Activated naive CD4-positive, alpha-beta T cell treated with anti-CD3 and anti-CD28 coated beads, Interleukin-2, amount 10 ng/mL, durations not matched to agents 7 days and 5 days (primary cell): Measurements from ENCODE around the gene CHL1.

ENCODE experiments used
- CTCF ChIA-PET: fragments of 350-600 bp; sonication (Branson Sonifier 250); formaldehyde crosslinking; loops from one replicate; lab custom pipeline; 2021; ENCODE audit warnings: antibody characterized with exemption; lab: Charles Lee
- DNase-seq: peaks from one replicate; pipeline ENCODE4 v3.0.0-alpha.2; 2020
- H3K27ac Mint-ChIP-seq: one replicate; pipeline ENCODE4 v1.8.0; 2021; ENCODE audit warnings: mild to moderate bottlenecking, moderate library complexity, mixed read lengths
- H3K27me3 Mint-ChIP-seq: one replicate; pipeline ENCODE4 v1.8.0; 2021; ENCODE audit warnings: mild to moderate bottlenecking, mixed read lengths
- H3K36me3 Mint-ChIP-seq: one replicate; pipeline ENCODE4 v1.8.0; 2021; ENCODE audit warnings: mixed read lengths
- H3K4me1 Mint-ChIP-seq: one replicate; pipeline ENCODE4 v1.8.0; 2021; ENCODE audit warnings: mixed read lengths
- H3K4me3 Mint-ChIP-seq: one replicate; pipeline ENCODE4 v1.8.0; 2021; ENCODE audit warnings: mild to moderate bottlenecking, moderate library complexity, mixed read lengths
- H3K9me3 Mint-ChIP-seq: one replicate; pipeline ENCODE4 v1.8.0; 2021; ENCODE audit warnings: mixed read lengths

Gene CHL1

GRCh38 chr3:248864-249520 lies 52.4 kb downstream of the CHL1 start:
- Mint-ChIP-seq H3K4me1 (no peaks in the 10 kb centered on the region), H3K27me3 (no peaks in the 10 kb centered on the region), H3K9me3 (no peaks in the 10 kb centered on the region), H3K27ac (no peak overlapping the region), H3K36me3 (no peaks in the 10 kb centered on the region), H3K4me3 (no peak overlapping the region)
- CTCF ChIA-PET = no interaction called here
- no peak for DNase-seq

GRCh38 chr3:249587-250262 lies 53.2 kb downstream of the CHL1 start:
- no peaks in the 10 kb centered on the region for H3K27me3 Mint-ChIP-seq
- no peak for DNase-seq
- no peaks in the 10 kb centered on the region for H3K9me3 Mint-ChIP-seq
- H3K4me1 Mint-ChIP-seq = no peaks in the 10 kb centered on the region
- no peak overlapping the region for H3K4me3 Mint-ChIP-seq
- CTCF ChIA-PET = no interaction called here
- no peak overlapping the region for H3K27ac Mint-ChIP-seq
- H3K36me3 Mint-ChIP-seq = no peaks in the 10 kb centered on the region

DNA sequence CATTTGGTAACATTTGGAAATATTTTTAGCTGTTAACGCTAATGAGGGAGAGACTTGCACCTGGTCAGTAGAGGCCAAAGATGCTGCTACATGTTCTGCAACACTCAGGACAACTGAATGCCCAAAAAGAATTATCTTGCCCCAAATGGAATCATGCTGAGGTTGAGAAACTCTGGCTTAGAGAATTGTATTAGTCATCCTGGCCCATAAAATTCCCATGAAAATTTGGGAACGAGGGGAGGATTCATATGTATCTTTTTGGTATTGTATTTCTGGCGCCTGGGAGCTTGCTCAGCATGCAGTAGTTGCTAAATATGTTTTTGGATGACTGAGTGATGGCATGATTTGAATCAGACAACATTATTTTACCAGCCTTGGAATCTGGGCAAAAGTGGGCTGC lies 59.9 kb downstream of the CHL1 start:
- Mint-ChIP-seq H3K9me3 (no peaks in the 10 kb centered on the region), H3K36me3 (no peaks in the 10 kb centered on the region), H3K27me3 (no peaks in the 10 kb centered on the region), H3K27ac (no peak overlapping the region), H3K4me3 (no peak overlapping the region), H3K4me1 (no peaks in the 10 kb centered on the region)
- DNase-seq = no peak
- CTCF ChIA-PET = no interaction called here

DNA sequence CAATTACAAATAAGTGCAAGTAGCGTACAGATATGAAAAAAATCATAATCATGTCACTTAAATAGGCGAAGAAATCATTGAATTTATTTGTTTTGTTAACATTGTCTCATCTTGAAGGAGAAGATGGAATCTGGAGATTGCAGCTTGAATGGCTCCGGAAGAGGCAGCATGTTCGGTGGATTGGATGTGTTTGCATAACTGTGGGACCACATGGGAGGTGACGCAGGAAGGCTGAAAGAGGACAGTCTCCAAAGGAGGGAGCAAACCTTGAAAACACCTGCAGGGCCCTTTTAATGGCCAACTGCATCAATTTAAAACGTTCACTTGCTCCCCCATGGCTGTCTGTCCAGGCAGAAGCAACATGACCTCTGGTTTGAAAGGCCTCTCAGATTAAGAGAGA lies 61.3 kb downstream of the CHL1 start:
- Mint-ChIP-seq H3K4me1 (no peaks in the 10 kb centered on the region), H3K27ac (no peak overlapping the region), H3K4me3 (no peak overlapping the region), H3K27me3 (no peaks in the 10 kb centered on the region), H3K9me3 (no peaks in the 10 kb centered on the region), H3K36me3 (no peaks in the 10 kb centered on the region)
- CTCF ChIA-PET = no interaction called here
- DNase-seq = no peak

DNA sequence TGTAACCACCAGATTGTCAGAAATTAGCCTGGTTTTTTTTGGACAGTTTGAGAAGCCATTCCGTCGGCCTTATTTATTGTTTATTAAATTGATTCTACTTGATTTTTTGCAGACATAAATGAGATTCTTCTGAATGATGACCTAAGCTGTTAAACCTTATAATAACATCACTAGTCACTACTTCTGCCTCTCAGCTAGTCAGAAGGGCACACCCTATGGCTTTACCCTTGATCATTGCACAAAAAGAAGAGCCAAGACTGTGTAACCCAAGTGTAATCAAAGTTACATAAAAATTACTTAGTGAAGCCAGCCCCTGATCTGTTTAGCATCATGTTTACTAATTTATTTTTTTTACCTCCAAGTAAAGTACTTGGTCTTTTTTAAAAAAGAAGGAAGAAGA lies 64.3 kb downstream of the CHL1 start:
- no peak overlapping the region for H3K4me3 Mint-ChIP-seq

GRCh38 chr3:263393-263792 lies 66.8 kb downstream of the CHL1 start:
- CTCF ChIA-PET = no interaction called here
- no peaks in the 10 kb centered on the region for H3K9me3 Mint-ChIP-seq
- DNase-seq = no peak
- no peak overlapping the region for H3K27ac Mint-ChIP-seq
- no peaks in the 10 kb centered on the region for H3K4me1 Mint-ChIP-seq
- H3K4me3 Mint-ChIP-seq = no peak overlapping the region
- H3K36me3 Mint-ChIP-seq = no peaks in the 10 kb centered on the region
- H3K27me3 Mint-ChIP-seq = no peaks in the 10 kb centered on the region

More for the DNA sequence above, 64.3 kb downstream of the CHL1 start:
- Mint-ChIP-seq H3K36me3 (no peaks in the 10 kb centered on the region), H3K27me3 (no peaks in the 10 kb centered on the region), H3K27ac (no peak overlapping the region), H3K4me1 (no peaks in the 10 kb centered on the region), H3K9me3 (no peaks in the 10 kb centered on the region)
- no peak for DNase-seq
- CTCF ChIA-PET = no interaction called here

DNA sequence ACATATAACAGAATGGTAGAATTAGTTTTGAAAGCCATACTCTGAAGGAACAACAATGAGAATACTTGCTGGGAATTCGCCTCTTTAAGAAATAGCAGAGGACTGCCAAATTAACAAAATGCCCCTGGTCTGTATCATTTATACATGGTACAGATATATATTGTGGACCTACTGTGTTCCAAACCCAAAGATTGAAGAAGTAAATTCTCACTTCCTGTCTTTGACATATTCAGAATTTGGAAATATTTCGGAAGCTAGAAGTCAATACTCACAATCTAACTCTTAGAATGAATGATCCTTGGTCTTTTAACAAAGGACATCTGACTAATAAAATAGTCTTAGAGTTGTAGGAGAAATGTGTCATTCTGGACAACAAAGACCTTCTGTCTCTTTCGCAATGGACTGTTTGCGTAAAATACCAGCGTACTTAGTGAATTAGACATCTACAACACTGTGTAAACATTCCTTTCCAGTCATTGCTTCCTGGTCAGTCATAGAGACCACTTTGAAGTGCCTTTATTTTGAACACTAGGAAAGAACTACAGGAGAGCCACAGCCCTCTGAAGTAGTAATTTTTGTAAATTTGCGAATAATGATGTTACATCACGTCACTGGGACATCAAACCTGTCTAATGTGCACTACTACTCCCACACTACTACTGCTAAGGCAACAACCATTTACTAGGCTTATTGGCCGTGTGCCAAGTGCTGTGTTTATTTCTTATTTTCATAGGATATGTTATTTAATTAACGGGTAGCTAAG lies 68.0 kb downstream of the CHL1 start:
- DNase-seq = no peak

DNA sequence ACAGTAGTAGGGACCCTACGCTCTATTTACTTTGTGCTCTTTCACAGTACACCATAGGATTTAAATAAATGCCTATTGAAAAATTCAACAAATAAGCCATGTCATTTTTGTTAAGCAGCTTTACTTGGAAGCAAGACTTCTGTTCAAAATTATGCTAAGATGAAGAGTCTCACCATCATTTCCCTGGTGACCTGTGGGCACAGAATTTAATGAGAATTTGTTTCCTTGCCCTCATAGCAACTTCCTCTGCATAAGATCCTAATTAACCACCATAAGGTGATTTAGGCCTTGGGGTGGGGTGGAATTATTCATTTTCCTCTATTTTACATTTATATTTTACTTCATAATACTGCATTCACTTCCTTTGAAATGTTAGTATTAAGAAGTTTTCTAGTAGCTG lies 70.5 kb downstream of the CHL1 start:
- no peak overlapping the region for H3K4me3 Mint-ChIP-seq
- no peak for DNase-seq
- CTCF ChIA-PET = no interaction called here

More for the DNA sequence above, 68.0 kb downstream of the CHL1 start:
- Mint-ChIP-seq H3K27ac (no peak overlapping the region), H3K36me3 (no peaks in the 10 kb centered on the region), H3K27me3 (no peaks in the 10 kb centered on the region), H3K4me1 (no peaks in the 10 kb centered on the region), H3K9me3 (peaks cover 6% of the 10 kb centered on the region), H3K4me3 (no peak overlapping the region)
- CTCF ChIA-PET = no interaction called here

DNA sequence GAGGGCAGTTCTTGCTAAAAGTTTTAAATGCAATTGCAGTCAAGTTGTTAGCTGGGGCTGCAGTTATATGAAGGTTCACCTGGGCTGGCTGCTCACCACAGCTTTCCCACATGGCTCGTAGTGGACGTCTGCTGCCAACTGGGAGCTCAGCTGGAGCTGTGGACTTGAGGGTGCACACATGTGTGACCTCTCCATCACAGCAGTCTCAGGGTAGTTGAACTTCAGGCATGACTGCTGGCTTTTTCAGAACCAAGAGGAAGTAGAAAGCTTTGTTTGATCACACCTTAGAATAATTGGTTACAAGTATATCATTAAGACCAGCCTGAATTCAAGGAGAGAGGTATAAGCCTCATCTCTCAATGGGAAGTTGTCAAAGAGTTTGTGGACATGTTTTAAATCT lies 74.1 kb downstream of the CHL1 start:
- no peak for DNase-seq
- Mint-ChIP-seq H3K9me3 (peaks cover 9% of the 10 kb centered on the region), H3K36me3 (no peaks in the 10 kb centered on the region), H3K4me1 (no peaks in the 10 kb centered on the region), H3K27ac (no peak overlapping the region), H3K27me3 (no peaks in the 10 kb centered on the region), H3K4me3 (no peak overlapping the region)
- CTCF ChIA-PET = no interaction called here

More for the DNA sequence above, 70.5 kb downstream of the CHL1 start:
- H3K36me3 Mint-ChIP-seq = no peaks in the 10 kb centered on the region
- H3K4me1 Mint-ChIP-seq = no peaks in the 10 kb centered on the region
- H3K27ac Mint-ChIP-seq = no peak overlapping the region
- no peaks in the 10 kb centered on the region for H3K27me3 Mint-ChIP-seq
- peaks cover 6% of the 10 kb centered on the region for H3K9me3 Mint-ChIP-seq

- no peak overlapping the region for H3K27ac Mint-ChIP-seq
- peaks cover 3% of the 10 kb centered on the region for H3K9me3 Mint-ChIP-seq
- no peak for DNase-seq
- no peaks in the 10 kb centered on the region for H3K27me3 Mint-ChIP-seq
- H3K4me1 Mint-ChIP-seq = no peaks in the 10 kb centered on the region
- H3K36me3 Mint-ChIP-seq = no peaks in the 10 kb centered on the region
- no peak overlapping the region for H3K4me3 Mint-ChIP-seq
- CTCF ChIA-PET = no interaction called here
Measured at GRCh38 chr3:274927-275326, 78.4 kb downstream of the CHL1 start.

DNA sequence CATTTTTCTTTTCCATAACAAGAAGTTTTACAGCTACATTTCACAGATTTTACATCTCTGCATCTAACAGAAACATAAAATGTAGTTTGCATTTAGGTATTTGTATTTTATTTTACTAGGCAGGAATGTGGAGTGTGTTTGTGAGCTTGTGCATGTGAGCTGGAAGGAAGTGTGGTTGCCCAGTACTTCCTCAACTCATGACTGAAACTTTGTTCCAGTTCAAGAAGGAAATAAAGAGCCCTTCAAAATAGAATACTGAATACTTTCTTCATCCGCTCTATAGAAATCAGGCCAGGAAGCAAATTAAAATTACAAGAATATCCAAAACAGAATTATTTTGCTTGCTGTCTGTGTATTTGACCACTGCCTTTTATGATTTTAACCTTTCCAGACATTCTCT lies 81.3 kb downstream of the CHL1 start:
- CTCF ChIA-PET = no interaction called here

DNA sequence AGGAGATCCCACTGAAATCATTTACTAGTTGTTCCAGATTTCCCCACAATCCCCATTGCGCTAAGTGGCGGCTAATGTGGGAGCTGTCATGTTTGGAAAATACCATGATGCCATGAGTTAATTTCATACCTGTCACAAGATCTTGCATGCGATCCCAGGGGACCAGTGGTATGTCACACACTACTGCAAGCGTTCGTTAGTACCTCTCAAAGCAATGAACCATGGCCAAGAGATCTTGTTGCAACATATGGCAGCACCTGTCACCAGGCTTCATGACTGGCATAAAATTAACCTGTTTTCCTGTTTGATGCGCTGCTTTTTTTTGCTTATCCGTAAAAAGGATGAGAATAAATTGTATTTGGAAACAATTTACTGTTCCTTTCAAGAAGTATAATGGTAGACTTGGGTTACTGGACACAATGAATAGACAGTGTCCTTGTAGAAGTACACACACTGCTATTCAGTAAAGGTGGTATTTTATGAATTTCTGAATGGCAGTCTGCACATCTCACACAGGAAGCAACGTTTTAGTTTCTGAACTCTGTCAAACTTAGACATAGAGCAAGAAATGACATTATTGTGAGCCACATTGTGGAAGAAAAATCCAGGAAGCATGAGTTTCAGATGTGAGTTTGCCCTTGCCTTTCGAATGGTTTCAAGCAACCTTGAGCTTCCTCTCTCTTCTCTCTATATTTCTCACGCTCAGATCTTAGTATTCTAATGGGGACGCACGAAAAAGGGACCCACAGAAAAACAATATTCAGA lies 81.9 kb downstream of the CHL1 start:
- H3K4me1 Mint-ChIP-seq = no peaks in the 10 kb centered on the region

More for the DNA sequence above, 81.3 kb downstream of the CHL1 start:
- H3K27ac Mint-ChIP-seq = no peak overlapping the region
- DNase-seq = no peak
- no peak overlapping the region for H3K4me3 Mint-ChIP-seq
- H3K9me3 Mint-ChIP-seq = peaks cover 3% of the 10 kb centered on the region
- H3K36me3 Mint-ChIP-seq = no peaks in the 10 kb centered on the region
- H3K27me3 Mint-ChIP-seq = no peaks in the 10 kb centered on the region
- H3K4me1 Mint-ChIP-seq = no peaks in the 10 kb centered on the region

DNA sequence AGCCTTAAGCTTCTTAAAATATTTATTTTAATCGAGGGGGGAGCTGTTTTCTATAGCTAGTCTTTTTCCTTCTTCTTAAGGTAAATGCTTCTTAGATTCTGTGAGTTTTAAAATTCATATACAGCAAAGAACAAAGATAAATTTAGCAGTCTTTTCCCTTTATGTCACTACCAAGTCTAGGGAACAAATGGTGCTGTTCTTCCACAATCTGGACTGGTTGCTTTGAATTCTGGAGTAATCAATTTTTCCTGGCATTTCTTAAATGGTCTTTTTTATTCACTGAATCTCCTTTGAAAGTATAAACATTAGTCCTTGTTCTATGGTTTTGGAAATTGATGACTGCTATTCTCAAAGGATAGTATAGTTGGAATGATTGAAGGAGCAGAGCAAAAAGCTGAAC lies 82.8 kb downstream of the CHL1 start:
- CTCF ChIA-PET = no interaction called here
- H3K36me3 Mint-ChIP-seq = no peaks in the 10 kb centered on the region
- H3K4me3 Mint-ChIP-seq = no peak overlapping the region
- H3K9me3 Mint-ChIP-seq = no peaks in the 10 kb centered on the region
- no peak overlapping the region for H3K27ac Mint-ChIP-seq
- DNase-seq = no peak
- H3K4me1 Mint-ChIP-seq = no peaks in the 10 kb centered on the region
- no peaks in the 10 kb centered on the region for H3K27me3 Mint-ChIP-seq

More for the DNA sequence above, 81.9 kb downstream of the CHL1 start:
- CTCF ChIA-PET = no interaction called here
- no peak overlapping the region for H3K27ac Mint-ChIP-seq
- no peak for DNase-seq
- peaks cover 3% of the 10 kb centered on the region for H3K9me3 Mint-ChIP-seq
- H3K36me3 Mint-ChIP-seq = no peaks in the 10 kb centered on the region
- H3K27me3 Mint-ChIP-seq = no peaks in the 10 kb centered on the region
- no peak overlapping the region for H3K4me3 Mint-ChIP-seq

- Mint-ChIP-seq H3K9me3 (no peaks in the 10 kb centered on the region), H3K4me3 (no peak overlapping the region), H3K27ac (no peak overlapping the region), H3K4me1 (no peaks in the 10 kb centered on the region), H3K36me3 (no peaks in the 10 kb centered on the region), H3K27me3 (no peaks in the 10 kb centered on the region)
- no peak for DNase-seq
- CTCF ChIA-PET = no interaction called here
Measured at GRCh38 chr3:280681-281080, 84.1 kb downstream of the CHL1 start.
